ENCODE data around the gene PPP2R5A.

Gene PPP2R5A

GRCh38 chr1:212401838-212402582, 116.8 kb downstream of the PPP2R5A start:
- H3K4me3 ChIP-seq (ENCODE audit: low read depth, low read length), result no peak overlapping the region
- DNase-seq (ENCODE audit: low read depth), result no peak
- TF ChIP-seq MAX (IDR thresholded peaks at IDR 0.05; ENCODE audit: low read depth, low read length), result no peak
- TF ChIP-seq CTCF (IDR thresholded peaks at IDR 0.05; ENCODE audit: low read depth, low read length), result no peak
- TF ChIP-seq MYC (IDR thresholded peaks at IDR 0.05; ENCODE audit: low read depth, low read length), result no peak
- TF ChIP-seq POLR2A (IDR thresholded peaks at IDR 0.05; ENCODE audit: extremely low read depth, insufficient read length), result no peak

DNA sequence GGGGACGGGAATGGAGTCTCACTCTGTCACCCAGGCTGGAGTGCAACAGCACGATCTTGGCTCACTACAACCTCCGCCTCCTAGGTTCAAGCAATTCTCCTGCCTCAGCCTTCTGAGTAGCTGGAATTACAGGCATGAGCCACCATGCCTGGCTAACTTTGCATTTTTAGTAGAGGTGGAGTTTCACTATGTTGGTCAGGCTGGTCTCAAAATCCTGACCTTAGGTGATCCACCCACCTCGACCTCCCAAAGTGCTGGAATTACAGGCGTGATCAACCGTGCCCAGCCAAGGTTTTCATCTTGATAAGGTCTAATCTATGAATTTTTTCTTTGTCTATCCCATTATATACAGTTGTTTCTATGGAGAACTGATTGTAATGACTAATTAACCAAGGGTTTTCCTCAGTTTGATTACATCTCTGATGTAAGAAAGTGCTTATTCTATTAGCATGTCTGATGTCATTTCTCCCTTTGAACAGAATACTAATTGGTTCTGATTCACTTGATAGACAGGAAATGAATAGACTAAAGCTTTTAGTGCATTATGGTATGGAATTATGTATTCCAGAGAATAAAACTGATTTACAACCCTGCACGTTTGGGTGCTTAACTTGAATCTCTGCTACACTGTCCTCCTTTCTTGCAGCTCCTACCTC, 117.6 kb downstream of the PPP2R5A start:
- no peak for DNase-seq (ENCODE audit: low read depth)
- H3K4me3 ChIP-seq (ENCODE audit: low read depth, low read length), result no peak overlapping the region
- TF ChIP-seq MYC (IDR thresholded peaks at IDR 0.05; ENCODE audit: low read depth, low read length), result no peak
- TF ChIP-seq MAX (IDR thresholded peaks at IDR 0.05; ENCODE audit: low read depth, low read length), result no peak
- TF ChIP-seq CTCF (IDR thresholded peaks at IDR 0.05; ENCODE audit: low read depth, low read length), result no peak
- TF ChIP-seq POLR2A (IDR thresholded peaks at IDR 0.05; ENCODE audit: extremely low read depth, insufficient read length), result no peak

DNA sequence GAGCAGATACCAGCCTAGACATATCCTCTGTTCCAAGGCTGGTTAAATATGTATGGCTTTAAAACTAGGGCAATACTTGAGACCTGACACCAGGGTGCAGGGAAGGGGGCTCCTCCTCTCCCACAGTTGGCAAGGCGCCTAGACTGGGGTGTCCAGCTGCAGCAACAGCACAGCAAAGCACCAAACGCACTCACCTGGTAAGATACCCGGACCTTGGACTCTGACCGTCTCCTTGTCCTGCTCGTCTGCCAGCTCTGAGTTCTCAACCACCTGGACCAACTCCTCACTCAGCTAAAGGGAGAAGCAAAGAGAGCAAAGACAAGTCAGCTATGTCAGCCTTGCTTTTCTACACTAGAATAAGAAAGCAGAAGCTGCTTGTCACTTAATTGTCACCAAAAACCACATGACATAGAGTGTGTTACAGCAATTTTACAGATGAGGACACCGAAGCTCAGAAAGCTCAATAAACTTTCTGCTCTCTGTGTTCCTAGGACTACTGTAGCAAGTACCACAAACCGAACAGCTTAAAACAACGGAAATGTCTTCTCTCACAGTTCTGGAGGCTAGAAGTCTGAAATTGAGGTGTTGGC, 125.1 kb downstream of the PPP2R5A start:
- H3K4me3 ChIP-seq (ENCODE audit: low read depth, low read length), result no peak overlapping the region
- DNase-seq (ENCODE audit: low read depth), result no peak
- TF ChIP-seq MYC (IDR thresholded peaks at IDR 0.05; ENCODE audit: low read depth, low read length) (no peak), MAX (IDR thresholded peaks at IDR 0.05; ENCODE audit: low read depth, low read length) (no peak), CTCF (IDR thresholded peaks at IDR 0.05; ENCODE audit: low read depth, low read length) (no peak), POLR2A (IDR thresholded peaks at IDR 0.05; ENCODE audit: extremely low read depth, insufficient read length) (no peak)

Data from NB4 (cell line).